H1 (cell line): ENCODE data around the gene RTL3. TPM values are rescaled to one million over a fixed set of nuclear protein-coding genes. Genes with fewer than 3 reads are reported as not detected.

Source experiments
- CTCF ChIA-PET: fragments of 300-600 bp; sonication (Branson Sonifier 250); formaldehyde crosslinking; loops from one replicate; lab custom pipeline; 2021; ENCODE audit not compliant: partially characterized antibody; lab: Charles Lee
- POLR2A ChIA-PET: fragments of 300-600 bp; sonication (Branson Sonifier 250); formaldehyde crosslinking; loops from one replicate; lab custom pipeline; 2021; ENCODE audit warnings: inconsistent platforms; ENCODE audit not compliant: partially characterized antibody; lab: Charles Lee
- DNase-seq, 2 experiments: peaks; one replicate each; pipeline versions ENCODE4 v3.0.0 to v3.0.0-alpha.2; 2010 to 2022; ENCODE audit warnings: low spot score in 2 of 2, low read depth in 1 of 2, mixed read lengths in 1 of 2
- FAIRE-seq: peaks from 2 replicates; lab custom pipeline; 2011; peaks lifted over from hg19 to GRCh38; lab: Jason Lieb, UNC
- H2AFZ ChIP-seq: 2 replicates; pipeline ENCODE4 v1.8.1; 2012; ENCODE audit warnings: low read length, inconsistent platforms
- H2AK5ac ChIP-seq: 2 replicates; pipeline ENCODE4 v1.6.1; 2013; ENCODE audit warnings: low read depth, low read length
- H2BK120ac ChIP-seq: replicated peaks from 2 replicates; pipeline ENCODE3; 2013; ENCODE audit warnings: low read depth, low read length, inconsistent platforms
- H2BK12ac ChIP-seq: 2 replicates; pipeline ENCODE4 v1.6.1; 2013; ENCODE audit warnings: low read depth, low read length
- H2BK15ac ChIP-seq: 2 replicates; pipeline ENCODE4 v1.6.1; 2013; ENCODE audit warnings: low read length
- H2BK20ac ChIP-seq: 2 replicates; pipeline ENCODE4 v1.6.1; 2013; ENCODE audit warnings: low read length
- H2BK5ac ChIP-seq: 2 replicates; pipeline ENCODE4 v1.6.1; 2013; ENCODE audit warnings: low read depth, low read length
- H3K14ac ChIP-seq: 2 replicates; pipeline ENCODE4 v1.6.1; 2013; ENCODE audit warnings: inconsistent platforms; ENCODE audit not compliant: insufficient read length
- H3K18ac ChIP-seq: 2 replicates; pipeline ENCODE4 v1.6.1; 2013; ENCODE audit warnings: low read length; ENCODE audit errors: extremely low read depth
- H3K23ac ChIP-seq: 2 replicates; pipeline ENCODE4 v1.6.1; 2013; ENCODE audit warnings: inconsistent platforms; ENCODE audit not compliant: insufficient read length
- H3K23me2 ChIP-seq: 2 replicates; pipeline ENCODE4 v1.6.1; 2013; ENCODE audit warnings: low read depth, low read length
- H3K27ac ChIP-seq: 2 replicates; pipeline ENCODE4 v1.6.1; 2011; ENCODE audit warnings: low read depth, low read length, inconsistent platforms
- H3K27me3 ChIP-seq, 4 experiments: replicated peaks in 1 of 4; 1 replicate in 1 of 4; 2 replicates in 3 of 4; pipeline versions ENCODE4 v1.6.1 to v1.8.1; 2011 to 2013; ENCODE audit warnings: low read length in 3 of 4, mild to moderate bottlenecking in 3 of 4, inconsistent platforms in 2 of 4, mixed read lengths in 2 of 4, moderate library complexity in 1 of 4; ENCODE audit not compliant: control insufficient read depth in 3 of 4, insufficient read depth in 3 of 4; ENCODE audit errors: extremely low read depth in 1 of 4
- H3K36me3 ChIP-seq, 4 experiments: 2 replicates each; pipeline versions ENCODE4 v1.6.1 to v1.8.1; 2011 to 2013; ENCODE audit warnings: mild to moderate bottlenecking in 4 of 4, low read length in 3 of 4, moderate library complexity in 2 of 4, control low read depth in 1 of 4, inconsistent platforms in 1 of 4; ENCODE audit not compliant: insufficient read depth in 4 of 4, control insufficient read depth in 2 of 4
- H3K4ac ChIP-seq: replicated peaks from 2 replicates; pipeline ENCODE3; 2013; ENCODE audit warnings: low read length, low read depth, mixed read lengths, inconsistent platforms; ENCODE audit not compliant: insufficient read length
- H3K4me1 ChIP-seq, 4 experiments: replicated peaks in 1 of 4; 1 replicate in 1 of 4; 2 replicates in 3 of 4; pipeline versions ENCODE4 v1.6.1 to v1.8.1; 2011 to 2013; ENCODE audit warnings: low read length in 3 of 4, inconsistent platforms in 2 of 4, mixed read lengths in 1 of 4; ENCODE audit not compliant: insufficient read depth in 4 of 4, control insufficient read depth in 3 of 4
- H3K4me2 ChIP-seq, 2 experiments: 2 replicates each; pipeline versions ENCODE4 v1.6.1 to v1.8.1; 2011 to 2013; ENCODE audit warnings: low read depth in 2 of 2, low read length in 2 of 2, control low read depth in 1 of 2, inconsistent platforms in 1 of 2, mild to moderate bottlenecking in 1 of 2; ENCODE audit not compliant: insufficient read depth in 1 of 2
- H3K4me3 ChIP-seq, 4 experiments: fragments of 200-600, 300-600 bp in 1 of 4; sonication (generic), shearing (Covaris generic), sonication (Bioruptor Twin) in 1 of 4; 2 replicates each; pipeline versions ENCODE4 v1.5.1 to v1.8.1; 2011 to 2016; ENCODE audit warnings: low read length in 4 of 4, low read depth in 3 of 4, control low read depth in 2 of 4, inconsistent platforms in 2 of 4, mild to moderate bottlenecking in 2 of 4, mixed read lengths in 1 of 4, moderate library complexity in 1 of 4; ENCODE audit not compliant: insufficient read depth in 2 of 4; ENCODE audit errors: extremely low read depth in 1 of 4
- H3K56ac ChIP-seq: replicated peaks from 2 replicates; pipeline ENCODE3; 2013; ENCODE audit warnings: low read depth, mild to moderate bottlenecking, mixed read lengths, low read length, inconsistent platforms; ENCODE audit not compliant: insufficient read length
- H3K79me1 ChIP-seq: 2 replicates; pipeline ENCODE4 v1.6.1; 2013; ENCODE audit warnings: low read depth, low read length, control low read depth
- H3K79me2 ChIP-seq, 2 experiments: 2 replicates each; pipeline versions ENCODE4 v1.6.1 to v1.8.1; 2012 to 2013; ENCODE audit warnings: low read length in 2 of 2, mild to moderate bottlenecking in 2 of 2, inconsistent platforms in 1 of 2; ENCODE audit not compliant: insufficient read depth in 2 of 2, control insufficient read depth in 1 of 2
- H3K9ac ChIP-seq, 4 experiments: replicated peaks in 1 of 4; 1 replicate in 1 of 4; 2 replicates in 3 of 4; pipeline versions ENCODE4 v1.6.1 to v1.8.1; 2011 to 2013; ENCODE audit warnings: low read depth in 3 of 4, low read length in 3 of 4, control low read depth in 2 of 4, mild to moderate bottlenecking in 2 of 4, moderate library complexity in 2 of 4, inconsistent platforms in 1 of 4; ENCODE audit errors: extremely low read depth in 1 of 4
- H3K9me3 ChIP-seq, 2 experiments: 2 replicates each; pipeline versions ENCODE4 v1.6.1 to v1.8.1; 2012 to 2013; ENCODE audit warnings: mild to moderate bottlenecking in 2 of 2, moderate library complexity in 2 of 2, control low read depth in 1 of 2, inconsistent platforms in 1 of 2, low read depth in 1 of 2, low read length in 1 of 2, mixed read lengths in 1 of 2; ENCODE audit not compliant: insufficient read depth in 2 of 2
- H4K20me1 ChIP-seq, 2 experiments: replicated peaks in 1 of 2; 2 replicates each; pipeline versions ENCODE3 to v1.8.1; 2011 to 2013; ENCODE audit warnings: inconsistent platforms in 2 of 2, low read length in 2 of 2, mild to moderate bottlenecking in 1 of 2; ENCODE audit not compliant: insufficient read depth in 2 of 2, control insufficient read depth in 1 of 2
- H4K5ac ChIP-seq: 2 replicates; pipeline ENCODE4 v1.6.1; 2013; ENCODE audit warnings: low read length, low read depth, mixed read lengths, inconsistent platforms; ENCODE audit not compliant: insufficient read length
- H4K8ac ChIP-seq: 2 replicates; pipeline ENCODE4 v1.8.0; 2013; ENCODE audit warnings: mild to moderate bottlenecking, moderate library complexity, low read length, inconsistent platforms; ENCODE audit not compliant: insufficient read depth; ENCODE audit errors: extremely low read depth
- H4K91ac ChIP-seq: replicated peaks from 2 replicates; pipeline ENCODE3; 2013; ENCODE audit warnings: low read length, mixed read lengths, inconsistent platforms; ENCODE audit not compliant: insufficient read length
- CREB1 ChIP-seq: IDR thresholded peaks from 2 replicates; pipeline ENCODE4 v1.6.1; 2012; ENCODE audit warnings: inconsistent platforms
- CTCF ChIP-seq, 3 experiments: IDR thresholded peaks; 1 replicate in 2 of 3; 2 replicates in 1 of 3; pipeline versions ENCODE4 v1.5.1 to v1.6.1; 2011; ENCODE audit warnings: low read length in 3 of 3, mild to moderate bottlenecking in 3 of 3, inconsistent platforms in 2 of 3, low read depth in 1 of 3, moderate library complexity in 1 of 3; ENCODE audit not compliant: insufficient read depth in 1 of 3; ENCODE audit errors: control extremely low read depth in 1 of 3
- GABPA ChIP-seq: IDR thresholded peaks from 2 replicates; pipeline ENCODE4 v1.6.1; 2011; ENCODE audit warnings: mild to moderate bottlenecking, low read length, moderate library complexity, borderline replicate concordance; ENCODE audit not compliant: insufficient read depth
- HDAC6 ChIP-seq: IDR thresholded peaks from one replicate; pipeline ENCODE4 v1.7.1; 2012; ENCODE audit warnings: low read depth, mild to moderate bottlenecking, inconsistent platforms, low read length, moderate library complexity
- NANOG ChIP-seq: IDR thresholded peaks from 2 replicates; pipeline ENCODE4 v1.6.1; 2011; ENCODE audit warnings: low read length, low read depth, mild to moderate bottlenecking, inconsistent platforms; ENCODE audit not compliant: insufficient read depth, poor library complexity, severe bottlenecking
- POU5F1 ChIP-seq: IDR thresholded peaks from 2 replicates; pipeline ENCODE4 v1.6.1; 2011; ENCODE audit warnings: low read depth, mild to moderate bottlenecking, low read length, moderate library complexity
- SP1 ChIP-seq: IDR thresholded peaks from 2 replicates; pipeline ENCODE4 v1.6.1; 2011; ENCODE audit warnings: low read depth, low read length
- SUZ12 ChIP-seq: fragments of 200-600 bp; sonication (generic); IDR thresholded peaks from 2 replicates; pipeline ENCODE4 v1.6.1; 2012; ENCODE audit warnings: mild to moderate bottlenecking, inconsistent platforms, low read length, moderate library complexity, mixed read lengths
- TBP ChIP-seq: IDR thresholded peaks from 2 replicates; pipeline ENCODE4 v1.6.1; 2011; ENCODE audit warnings: low read depth, low read length, improper control_type of control experiment
- WGBS, 2 experiments: shearing (Covaris generic) in 1 of 2; methylation state at CpG; one replicate each; pipeline versions ENCODE4 v1.1.6 to v1.1.7; 2013 to 2015; ENCODE audit warnings: low lambda C conversion rate in 2 of 2, mixed read lengths in 2 of 2, inconsistent platforms in 1 of 2, low coverage in 1 of 2, missing lambda C conversion rate in 1 of 2; ENCODE audit not compliant: insufficient replicate concordance in 2 of 2, insufficient coverage in 1 of 2, insufficient read length in 1 of 2; ENCODE audit errors: extremely low coverage in 1 of 2, missing lambda C conversion rate in 1 of 2; 5-methylcytosine and 5-hydroxymethylcytosine counted together
- polyA plus RNA-seq, 7 experiments: library from polyadenylated mRNA; depleted of rRNA in 3 of 7; stranded (reverse) in 5 of 7; unstranded in 2 of 7; fragments of >200 nt in 5 of 7; fragments of 200-250 nt in 2 of 7; gene quantifications; 1 replicate in 5 of 7; 2 replicates in 1 of 7; 4 replicates in 1 of 7; pipeline versions ENCODE4 v1.2.1 to v1.2.3, GENCODE V29; 2011 to 2013; ENCODE audit warnings: missing spikeins in 2 of 7, mixed read lengths in 2 of 7
- total RNA-seq: library from RNA; stranded (reverse); fragmentation: NEBNext Ultra II Directional; extraction: Animal tissue kit (Norgen Biotek cat#: 25700); gene quantifications from 2 replicates; pipeline ENCODE4 v1.2.1, GENCODE V29; 2021
- TF ChIP-seq, protein P1 (sequence below): IDR thresholded peaks from 2 replicates; pipeline ENCODE4 v1.6.1; 2011; ENCODE audit warnings: low read length, improper control_type of control experiment

The RTL3 gene
- total and polyA plus RNA-seq, 2 of the 8 experiments (the other 6 are each of a cell fraction or from before 2014, with no cell fraction given) = not detected

- Histone ChIP-seq H2AFZ (no peak overlapping the region), H4K91ac (no peak overlapping the region), H3K23me2 (no peaks in the 10 kb centered on the region), H3K14ac (no peak overlapping the region), H4K20me1 (no peaks in the 10 kb centered on the region), H3K56ac (no peak overlapping the region), H3K18ac (no peak overlapping the region), H3K4me2 (no peak overlapping the region), H2BK120ac (no peak overlapping the region), H3K27ac (no peak overlapping the region), H3K9me3 (no peaks in the 10 kb centered on the region), H2BK20ac (no peak overlapping the region), H2BK5ac (no peak overlapping the region), H3K4me3 (no peak overlapping the region), H3K9ac (no peak overlapping the region), H2BK12ac (no peak overlapping the region), H4K5ac (no peak overlapping the region), H3K36me3 (no peaks in the 10 kb centered on the region), H3K23ac (no peak overlapping the region), H2BK15ac (no peak overlapping the region), H3K27me3 (no peaks in the 10 kb centered on the region), H4K8ac (no peak overlapping the region), H3K79me2 (no peaks in the 10 kb centered on the region), H3K4me1 (no peaks in the 10 kb centered on the region; a peak in 1 of 7 replicates), H3K79me1 (no peaks in the 10 kb centered on the region), H2AK5ac (no peak overlapping the region), H3K4ac (no peak overlapping the region)
- DNase-seq = no peak
- FAIRE-seq = no peak
- POLR2A ChIA-PET = no interaction called here
- 89% methylated on average over 3 of the region's 3 CpGs; no CpG with 5 or more reads in 1 of the 2 experiments for WGBS, 2 experiments
- CTCF ChIA-PET = interaction anchor here (0.8 kb wide), 1 partner anchor 10 kb away, joined by 3 read pairs; no protein-coding TSS in a partner anchor
- no peak for TF ChIP-seq HDAC6
- TF ChIP-seq, protein P1, sequence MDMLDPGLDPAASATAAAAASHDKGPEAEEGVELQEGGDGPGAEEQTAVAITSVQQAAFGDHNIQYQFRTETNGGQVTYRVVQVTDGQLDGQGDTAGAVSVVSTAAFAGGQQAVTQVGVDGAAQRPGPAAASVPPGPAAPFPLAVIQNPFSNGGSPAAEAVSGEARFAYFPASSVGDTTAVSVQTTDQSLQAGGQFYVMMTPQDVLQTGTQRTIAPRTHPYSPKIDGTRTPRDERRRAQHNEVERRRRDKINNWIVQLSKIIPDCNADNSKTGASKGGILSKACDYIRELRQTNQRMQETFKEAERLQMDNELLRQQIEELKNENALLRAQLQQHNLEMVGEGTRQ = no peak
- TF ChIP-seq NANOG = no peak
- TF ChIP-seq CTCF (IDR thresholded peaks at IDR 0.05; ENCODE audit: control extremely low read depth in 1 of 3, insufficient read depth in 1 of 3, low read depth in 1 of 3, low read length in 3 of 3) = no peak
- no peak for TF ChIP-seq SUZ12
- no peak for TF ChIP-seq SP1
- no peak for TF ChIP-seq TBP
- TF ChIP-seq GABPA = no peak
- TF ChIP-seq CREB1 = no peak
- no peak for TF ChIP-seq POU5F1
These were observed 5.9 kb downstream of the RTL3 start for GRCh38 chrX:78653118-78653822.
